HG02571 (cell line): Measurements from ENCODE around the gene NEK1.
A peak's percentile ranks its signal among the peaks of the same experiment; 100 is the strongest.
"Not testable (repeated sequence)": the region's sequence is repeated elsewhere in the genome, so short reads cannot be mapped to it uniquely, and the experiment has no call there.

Experiments
- ATAC-seq: cut with Tn5 transposase; IDR thresholded peaks from one replicate; pipeline ENCODE4 v1.9.1; 2021; ENCODE audit warnings: mild to moderate bottlenecking, moderate library complexity; ENCODE audit not compliant: unreplicated experiment

Gene NEK1

GRCh38 chr4:169604131-169604900 lies 8.1 kb downstream of the NEK1 start:
- peak; percentile 67 for ATAC-seq

GRCh38 chr4:169603312-169603711 lies 9.1 kb downstream of the NEK1 start:
- ATAC-seq: no peak

DNA sequence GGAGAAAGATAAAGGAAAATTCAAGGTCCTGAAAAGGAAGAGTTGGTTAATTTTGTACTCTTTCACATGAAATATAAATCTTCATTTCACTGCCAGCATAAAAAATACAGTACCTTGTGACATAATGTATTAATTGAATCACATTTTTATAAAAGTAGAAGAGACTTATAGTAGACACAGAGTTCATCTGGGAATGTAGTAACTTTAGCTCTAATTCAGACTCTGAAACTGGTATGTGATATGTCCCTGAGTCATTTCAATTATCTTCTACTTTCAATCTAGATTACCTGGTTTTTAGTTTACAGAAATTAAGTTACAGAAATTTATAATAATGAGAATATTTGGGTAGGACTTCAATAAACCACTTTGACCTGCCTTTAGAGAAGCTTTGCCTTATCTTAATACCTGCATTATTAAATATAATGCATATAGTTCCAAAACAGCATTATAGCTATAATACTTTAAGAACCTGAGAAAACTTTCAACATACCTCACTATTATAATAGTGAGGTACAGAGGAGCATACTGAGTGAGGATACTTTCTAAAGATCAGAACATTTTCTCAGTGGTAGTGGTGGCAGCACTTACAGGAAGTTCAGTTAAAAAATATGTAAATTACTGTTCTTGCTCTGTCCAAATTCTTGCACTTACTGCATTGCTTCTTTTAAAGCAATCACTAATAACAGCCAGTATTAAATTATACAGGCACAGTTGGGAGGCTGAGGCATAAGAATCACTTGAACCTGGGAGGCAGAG lies 11.2 kb downstream of the NEK1 start:
- ATAC-seq: no peak

DNA sequence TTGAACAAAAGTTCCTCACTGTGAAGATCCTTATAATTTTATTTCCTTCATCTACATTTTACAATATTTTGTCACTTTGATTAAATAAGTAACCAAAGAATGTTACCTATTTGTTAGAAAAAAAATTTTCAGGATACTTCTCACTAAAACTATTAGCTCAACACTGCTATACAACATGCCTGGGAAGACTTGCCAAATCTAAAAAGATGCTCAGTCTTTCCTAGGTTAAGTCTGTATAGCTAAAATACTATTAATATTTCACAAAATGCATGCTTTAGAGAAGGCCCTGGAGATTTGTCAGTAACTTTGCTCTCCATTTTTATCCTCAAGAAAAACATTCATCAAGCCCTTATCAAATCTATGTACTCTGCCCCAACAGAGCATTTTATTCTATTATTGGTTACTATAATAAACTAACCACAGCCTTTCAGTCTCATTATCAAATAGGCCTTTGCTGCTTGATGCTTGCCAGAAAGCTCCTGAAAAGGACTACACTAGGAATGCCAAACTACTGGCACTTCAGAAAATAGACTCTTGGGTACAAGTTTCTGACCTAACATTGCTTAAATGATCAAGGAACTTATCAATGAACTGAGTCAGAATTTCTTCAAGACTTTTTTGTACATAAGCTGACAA lies 17.7 kb downstream of the NEK1 start:
- no peak for ATAC-seq

DNA sequence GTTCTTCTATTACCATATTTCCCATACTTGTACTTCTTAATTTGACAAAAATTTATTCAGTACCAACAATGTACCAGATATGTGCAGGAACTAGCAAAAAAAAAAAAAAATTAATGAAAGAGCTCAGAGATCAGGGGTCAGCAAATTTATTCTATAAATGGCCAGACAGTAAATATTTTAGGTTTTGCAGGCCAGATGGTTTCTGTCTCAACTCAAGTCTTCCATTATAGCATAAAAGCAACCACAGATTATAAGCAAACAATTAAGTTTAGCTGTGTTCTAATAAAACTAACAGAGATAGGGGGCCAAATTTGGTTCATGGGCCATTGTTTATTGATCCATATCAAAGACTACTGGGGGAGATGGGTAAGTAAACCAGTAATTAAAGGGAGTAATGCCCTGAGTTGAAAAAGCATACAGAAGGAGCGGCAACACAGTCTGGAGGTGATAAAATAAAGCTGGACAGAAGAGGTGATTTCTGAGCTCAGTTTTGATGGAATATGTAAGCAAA lies 19.3 kb downstream of the NEK1 start:
- no peak for ATAC-seq

DNA sequence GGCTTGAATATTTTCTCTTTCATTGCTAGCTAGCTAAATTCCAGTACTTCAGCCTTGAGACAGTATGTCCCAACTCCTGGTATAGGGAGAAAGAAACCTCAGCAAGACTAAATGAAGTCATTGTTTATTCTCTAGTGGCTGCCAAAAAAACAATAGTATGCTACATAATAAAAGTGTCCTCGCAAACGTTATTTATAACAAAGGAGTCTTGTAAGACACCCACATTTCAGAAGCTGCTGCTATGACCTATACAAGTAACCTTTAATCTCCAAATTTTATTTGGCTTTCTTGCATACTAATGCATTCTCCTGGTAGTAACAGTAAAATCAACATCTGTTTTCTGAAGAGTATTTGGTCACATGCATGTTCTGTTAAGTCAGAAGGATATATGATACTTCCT lies 28.8 kb downstream of the NEK1 start:
- ATAC-seq: no peak

- ATAC-seq: no peak
These were observed 29.7 kb downstream of the NEK1 start for GRCh38 chr4:169582706-169583105.

DNA sequence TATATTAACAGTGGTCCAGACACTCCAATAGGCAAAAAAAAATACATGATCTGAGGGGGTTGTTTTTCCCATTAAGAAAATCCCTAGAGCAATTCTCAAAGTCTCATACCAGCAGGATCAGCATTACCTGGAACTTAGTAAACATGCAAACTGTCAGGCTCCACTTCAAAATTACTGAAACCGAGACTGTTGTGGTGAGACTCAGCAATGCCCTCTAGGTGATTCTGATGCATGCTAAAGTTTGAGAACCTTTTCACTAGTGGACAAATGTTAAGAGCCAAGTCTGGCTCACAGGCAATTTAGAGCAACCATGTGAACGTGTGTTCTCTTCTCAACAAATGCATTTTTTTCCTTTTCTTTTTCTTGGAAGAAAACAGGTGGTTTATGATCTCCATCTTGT lies 30.2 kb downstream of the NEK1 start:
- peak; percentile 90 for ATAC-seq

GRCh38 chr4:169573889-169574288 lies 38.5 kb downstream of the NEK1 start:
- no peak for ATAC-seq

- no peak for ATAC-seq
These were observed 40.9 kb downstream of the NEK1 start for GRCh38 chr4:169571435-169571834.

DNA sequence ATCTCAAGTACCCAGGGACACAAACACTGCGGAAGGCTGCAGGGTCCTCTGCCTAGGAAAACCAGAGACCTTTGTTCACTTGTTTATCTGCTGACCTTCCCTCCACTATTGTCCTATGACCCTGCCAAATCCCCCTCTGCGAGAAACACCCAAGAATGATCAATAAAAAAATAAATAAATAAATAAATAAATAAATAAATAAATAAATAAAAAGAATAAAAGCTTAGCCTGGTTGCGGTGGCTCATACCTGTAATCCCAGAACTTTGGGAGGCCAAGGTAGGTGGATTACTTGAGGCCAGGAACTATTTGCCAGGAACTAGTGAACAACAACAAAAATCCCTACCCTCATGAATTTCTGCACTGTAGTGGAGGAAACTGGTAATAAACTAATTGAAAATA lies 41.4 kb downstream of the NEK1 start:
- ATAC-seq: not testable (repeated sequence)

- ATAC-seq: not testable (repeated sequence)
These were observed 42.1 kb downstream of the NEK1 start for GRCh38 chr4:169570266-169570665.

DNA sequence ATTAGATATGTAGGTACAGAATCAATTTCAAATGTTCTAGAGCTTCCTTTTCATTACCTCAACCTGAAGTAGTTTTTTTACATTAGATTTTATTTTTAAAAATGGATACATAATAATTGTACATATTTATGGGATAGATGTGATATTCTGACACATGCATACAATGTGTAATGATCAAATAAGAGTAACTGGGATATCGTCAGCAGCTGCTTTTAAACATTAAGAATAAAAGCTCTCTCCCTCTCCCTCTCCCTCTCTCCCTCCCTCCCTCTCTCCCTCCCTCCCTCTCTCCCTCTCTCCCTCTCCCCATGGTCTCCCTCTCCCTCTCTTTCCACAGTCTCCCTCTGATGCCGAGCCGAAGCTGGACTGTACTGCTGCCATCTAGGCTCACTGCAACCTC lies 43.2 kb downstream of the NEK1 start:
- ATAC-seq: not testable (repeated sequence)

DNA sequence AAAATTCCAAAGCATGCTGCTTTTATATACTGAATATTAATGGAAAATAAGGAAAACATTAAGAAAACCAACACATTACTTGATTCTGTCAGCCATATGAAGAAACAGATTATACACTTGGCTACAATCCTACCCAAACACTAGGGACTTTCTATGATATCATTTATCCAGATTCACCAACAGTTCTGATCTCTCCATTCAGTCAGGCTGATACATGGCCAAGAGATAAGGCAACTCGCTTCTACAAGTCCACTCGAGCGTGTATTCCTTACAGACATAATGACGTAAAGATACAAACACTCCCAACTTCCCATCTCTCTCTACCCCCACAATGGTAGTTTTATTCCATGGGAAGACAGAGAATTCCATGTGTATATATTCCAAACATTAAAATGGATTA lies 44.5 kb downstream of the NEK1 start:
- no peak for ATAC-seq

GRCh38 chr4:169566021-169566818 lies 46.2 kb downstream of the NEK1 start:
- ATAC-seq: no peak

DNA sequence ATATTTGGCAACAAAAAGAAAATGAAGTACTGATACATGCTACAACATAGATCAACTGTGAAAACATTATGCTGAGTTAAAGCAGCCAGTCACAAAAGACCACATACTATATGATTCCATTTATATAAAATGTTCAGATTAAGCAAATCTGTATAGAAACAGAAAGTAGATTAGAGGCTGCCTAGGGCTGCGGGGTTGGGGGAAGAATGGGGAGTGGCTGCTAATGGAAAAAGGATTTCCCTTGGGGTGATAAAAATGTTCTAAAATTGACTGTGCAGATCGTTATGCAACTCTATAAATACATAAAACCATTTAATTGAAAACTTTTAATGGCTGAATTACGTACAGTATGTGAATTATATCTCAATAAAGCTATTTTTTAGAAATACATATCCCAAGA lies 46.8 kb downstream of the NEK1 start:
- ATAC-seq: no peak

DNA sequence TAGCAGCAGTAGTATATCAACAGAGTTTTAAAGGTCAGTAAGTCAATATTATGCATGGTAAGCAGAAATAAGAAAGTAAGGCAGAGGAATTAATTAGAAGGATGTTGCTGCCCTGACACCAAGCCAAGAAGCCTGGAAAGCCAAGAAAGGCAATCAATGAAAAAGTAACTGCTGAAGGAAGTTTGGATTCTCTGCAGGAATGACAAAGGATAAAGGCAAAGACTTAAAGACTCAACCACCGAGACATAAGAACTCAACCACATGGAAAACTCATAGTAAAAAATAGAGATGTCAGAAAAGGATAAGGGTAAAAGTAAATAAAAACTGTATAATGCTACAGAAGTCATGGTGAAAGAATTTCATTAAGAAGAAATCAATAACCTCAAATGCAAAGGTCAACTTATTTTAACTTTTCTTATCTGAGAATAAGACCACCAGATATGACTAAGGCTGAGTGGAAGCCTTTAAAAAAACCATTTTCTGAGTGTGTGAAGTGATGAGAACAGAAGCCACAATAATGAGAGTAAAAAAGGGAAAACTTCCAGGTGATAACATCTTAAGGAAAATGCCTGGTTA lies 55.2 kb downstream of the NEK1 start:
- ATAC-seq: no peak

- ATAC-seq: not testable (repeated sequence)
These were observed 65.8 kb downstream of the NEK1 start for GRCh38 chr4:169546548-169546947.

GRCh38 chr4:169540774-169541173 lies 71.6 kb downstream of the NEK1 start:
- no peak for ATAC-seq

- no peak for ATAC-seq
These were observed 82.3 kb downstream of the NEK1 start for GRCh38 chr4:169530048-169530447.
